Caco-2 (cell line): ENCODE results near the gene KRT27. TPM values are rescaled to one million over a fixed set of nuclear protein-coding genes. Genes with fewer than 3 reads are reported as not detected.
A peak's percentile ranks its signal among the peaks of the same experiment; 100 is the strongest.

Experiments used
- BruUV-seq: library from RNA; stranded (reverse); fragments of 400-500 nt; replicated peaks from 2 replicates; lab custom pipeline; 2021; lab: Mats Ljungman, UMichigan
- CTCF ChIA-PET: fragments of 300-600 bp; sonication (Branson Sonifier 250); formaldehyde crosslinking; loops from one replicate; lab custom pipeline; 2022; ENCODE audit warnings: antibody characterized with exemption; lab: Charles Lee
- POLR2A ChIA-PET: fragments of 300-600 bp; sonication (Branson Sonifier 250); formaldehyde crosslinking; loops from one replicate; lab custom pipeline; 2022; ENCODE audit warnings: antibody characterized with exemption; lab: Charles Lee
- DNase-seq, 2 experiments: peaks; one replicate each; pipeline versions ENCODE4 v3.0.0 to v3.0.0-alpha.2; 2020 to 2022
- H3K27me3 ChIP-seq: replicated peaks from 2 replicates; pipeline ENCODE4 v1.6.0; 2011; ENCODE audit warnings: low read length; ENCODE audit not compliant: control insufficient read depth, insufficient read depth
- H3K36me3 ChIP-seq: 2 replicates; pipeline ENCODE4 v1.5.1; 2011; ENCODE audit warnings: low read length; ENCODE audit not compliant: control insufficient read depth, insufficient read depth
- H3K4me1 ChIP-seq: fragments of 250-450 bp; sonication (Bioruptor Pico); 2 replicates; pipeline ENCODE4 v1.5.1; 2020; ENCODE audit warnings: mild to moderate bottlenecking
- H3K4me3 ChIP-seq: 2 replicates; pipeline ENCODE4 v1.5.1; 2011; ENCODE audit warnings: low read depth, mild to moderate bottlenecking, control low read depth, low read length
- H3K9me3 ChIP-seq: fragments of 250-450 bp; sonication (Bioruptor Pico); 2 replicates; pipeline ENCODE4 v1.5.1; 2020; ENCODE audit warnings: mild to moderate bottlenecking, moderate library complexity
- H3K27ac Mint-ChIP-seq: one replicate; pipeline ENCODE4 v1.8.0; 2022; ENCODE audit warnings: mixed read lengths; ENCODE audit not compliant: unreplicated experiment
- H3K27me3 Mint-ChIP-seq: one replicate; pipeline ENCODE4 v1.8.0; 2022; ENCODE audit warnings: mixed read lengths; ENCODE audit not compliant: insufficient read depth, unreplicated experiment
- H3K36me3 Mint-ChIP-seq: one replicate; pipeline ENCODE4 v1.8.0; 2022; ENCODE audit warnings: mild to moderate bottlenecking, mixed read lengths; ENCODE audit not compliant: insufficient read depth, unreplicated experiment
- H3K4me1 Mint-ChIP-seq: one replicate; pipeline ENCODE4 v1.8.0; 2022; ENCODE audit warnings: low read depth, mixed read lengths; ENCODE audit not compliant: unreplicated experiment
- H3K4me3 Mint-ChIP-seq: one replicate; pipeline ENCODE4 v1.8.0; 2022; ENCODE audit warnings: mild to moderate bottlenecking, moderate library complexity, mixed read lengths; ENCODE audit not compliant: unreplicated experiment
- H3K9me3 Mint-ChIP-seq: one replicate; pipeline ENCODE4 v1.8.0; 2022; ENCODE audit warnings: mixed read lengths; ENCODE audit not compliant: unreplicated experiment
- intact Hi-C: fragments of 100-400 bp; cut with micrococcal nuclease; formaldehyde crosslinking; loops from one replicate; pipeline ENCODE4 v1.10.0; 2022; ENCODE audit not compliant: unreplicated experiment
- total RNA-seq: library from RNA; stranded (reverse); gene quantifications from 2 replicates; pipeline ENCODE4 v1.2.3, GENCODE V29; 2022
- TF ChIP-seq, protein P1 (sequence below), 2 experiments: fragments of 200-600 bp in 1 of 2; IDR thresholded peaks; 1 replicate in 1 of 2; 2 replicates in 1 of 2; pipeline versions ENCODE4 v1.5.1 to v1.8.0; 2011 to 2022; ENCODE audit warnings: antibody characterized with exemption in 1 of 2, control low read depth in 1 of 2, inconsistent platforms in 1 of 2, low read depth in 1 of 2, low read length in 1 of 2, mild to moderate bottlenecking in 1 of 2, moderate library complexity in 1 of 2; ENCODE audit not compliant: insufficient read depth in 1 of 2, severe bottlenecking in 1 of 2, unreplicated experiment in 1 of 2

Gene KRT27
- total RNA-seq, 1 experiment from 2014 or later, result not detected

- CTCF ChIA-PET, result no interaction called here
- no peak overlapping the region for H3K4me3 ChIP-seq
- BruUV-seq, result no TSS peak
- Mint-ChIP-seq H3K27ac (no peak overlapping the region), H3K4me3 (no peak overlapping the region), H3K9me3 (no peaks in the 10 kb centered on the region), H3K36me3 (no peaks in the 10 kb centered on the region), H3K4me1 (peaks cover 7% of the 10 kb centered on the region), H3K27me3 (peaks cover 24% of the 10 kb centered on the region)
- intact Hi-C loops, result no loop called here
- POLR2A ChIA-PET, result interaction anchor here (0.9 kb wide), 1 partner anchor 9 kb away, joined by 4 read pairs; no protein-coding TSS in a partner anchor
- H3K4me1 ChIP-seq, result no peaks in the 10 kb centered on the region
- TF ChIP-seq, protein P1, sequence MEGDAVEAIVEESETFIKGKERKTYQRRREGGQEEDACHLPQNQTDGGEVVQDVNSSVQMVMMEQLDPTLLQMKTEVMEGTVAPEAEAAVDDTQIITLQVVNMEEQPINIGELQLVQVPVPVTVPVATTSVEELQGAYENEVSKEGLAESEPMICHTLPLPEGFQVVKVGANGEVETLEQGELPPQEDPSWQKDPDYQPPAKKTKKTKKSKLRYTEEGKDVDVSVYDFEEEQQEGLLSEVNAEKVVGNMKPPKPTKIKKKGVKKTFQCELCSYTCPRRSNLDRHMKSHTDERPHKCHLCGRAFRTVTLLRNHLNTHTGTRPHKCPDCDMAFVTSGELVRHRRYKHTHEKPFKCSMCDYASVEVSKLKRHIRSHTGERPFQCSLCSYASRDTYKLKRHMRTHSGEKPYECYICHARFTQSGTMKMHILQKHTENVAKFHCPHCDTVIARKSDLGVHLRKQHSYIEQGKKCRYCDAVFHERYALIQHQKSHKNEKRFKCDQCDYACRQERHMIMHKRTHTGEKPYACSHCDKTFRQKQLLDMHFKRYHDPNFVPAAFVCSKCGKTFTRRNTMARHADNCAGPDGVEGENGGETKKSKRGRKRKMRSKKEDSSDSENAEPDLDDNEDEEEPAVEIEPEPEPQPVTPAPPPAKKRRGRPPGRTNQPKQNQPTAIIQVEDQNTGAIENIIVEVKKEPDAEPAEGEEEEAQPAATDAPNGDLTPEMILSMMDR (IDR thresholded peaks at IDR 0.05; ENCODE audit: insufficient read depth in 1 of 2, low read depth in 1 of 2, low read length in 1 of 2, severe bottlenecking in 1 of 2, unreplicated experiment in 1 of 2), result no peak
- H3K27me3 ChIP-seq, result no peaks in the 10 kb centered on the region; the same call in 1 of the 2 replicates
- H3K36me3 ChIP-seq, result no peaks in the 10 kb centered on the region
- H3K9me3 ChIP-seq, result no peaks in the 10 kb centered on the region
- DNase-seq, result no peak
Measured at GRCh38 chr17:40809721-40810421, 27.5 kb upstream of the KRT27 start.

DNA sequence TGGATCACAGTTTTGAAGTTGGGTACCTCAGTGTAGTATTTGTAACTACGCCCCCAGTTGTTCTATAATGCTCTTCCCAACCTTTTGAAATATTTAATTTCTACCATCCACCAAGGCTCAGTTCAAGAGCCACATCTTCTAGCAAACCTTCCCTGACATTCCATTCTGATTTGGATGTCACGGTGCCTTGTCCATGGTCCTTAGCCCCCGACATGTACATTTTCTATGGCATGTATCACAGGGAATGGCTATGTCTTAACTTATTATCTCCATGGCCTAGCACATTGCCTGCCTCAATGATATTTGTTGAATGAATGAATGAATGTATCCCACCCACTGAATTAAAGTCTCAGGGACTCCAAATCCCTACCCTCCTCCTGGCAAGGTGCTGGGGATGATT is 23.8 kb upstream of the KRT27 start:
- Mint-ChIP-seq H3K27ac (no peak overlapping the region), H3K27me3 (peaks cover 14% of the 10 kb centered on the region), H3K36me3 (no peaks in the 10 kb centered on the region), H3K4me3 (no peak overlapping the region), H3K4me1 (peaks cover 7% of the 10 kb centered on the region), H3K9me3 (no peaks in the 10 kb centered on the region)
- H3K9me3 ChIP-seq, result no peaks in the 10 kb centered on the region
- H3K4me3 ChIP-seq, result no peak overlapping the region
- no peaks in the 10 kb centered on the region for H3K27me3 ChIP-seq
- no peaks in the 10 kb centered on the region for H3K36me3 ChIP-seq
- no TSS peak for BruUV-seq
- ChIA-PET CTCF (interaction anchor here (0.7 kb wide), 1 partner anchor 173 kb away, joined by 4 read pairs; no protein-coding TSS in a partner anchor), POLR2A (no interaction called here)
- TF ChIP-seq, protein P1 (IDR thresholded peaks at IDR 0.05; ENCODE audit: insufficient read depth in 1 of 2, low read depth in 1 of 2, low read length in 1 of 2, severe bottlenecking in 1 of 2, unreplicated experiment in 1 of 2), result no peak
- intact Hi-C loops, result no loop called here
- no peak for DNase-seq
- 0 out of 2 replicates have a peak, but pooled peaks cover 5% of the 10 kb centered on the region for H3K4me1 ChIP-seq

GRCh38 chr17:40803617-40804082 is 21.3 kb upstream of the KRT27 start:
- Histone ChIP-seq H3K9me3 (no peaks in the 10 kb centered on the region), H3K4me1 (0 out of 2 replicates have a peak, but pooled peaks cover 5% of the 10 kb centered on the region), H3K4me3 (no peak overlapping the region), H3K27me3 (no peaks in the 10 kb centered on the region), H3K36me3 (no peaks in the 10 kb centered on the region)
- intact Hi-C loops, result loop anchor here (1.0 to 5.0 kb wide), 5 partner anchors 49 to 863 kb away; no protein-coding TSS in a partner anchor
- POLR2A ChIA-PET, result no interaction called here
- Mint-ChIP-seq H3K27me3 (peaks cover 4% of the 10 kb centered on the region), H3K36me3 (no peaks in the 10 kb centered on the region), H3K4me1 (no peaks in the 10 kb centered on the region), H3K9me3 (no peaks in the 10 kb centered on the region), H3K4me3 (no peak overlapping the region), H3K27ac (no peak overlapping the region)
- CTCF ChIA-PET, result interaction anchor here (0.6 to 1.4 kb wide), 11 partner anchors 9 to 892 kb away, joined by 3 to 9 read pairs (median 4); partner anchors contain the start of genes KRT19 and KRTAP2-3
- no TSS peak for BruUV-seq
- TF ChIP-seq, protein P1 (IDR thresholded peaks at IDR 0.05; ENCODE audit: insufficient read depth in 1 of 2, low read depth in 1 of 2, low read length in 1 of 2, severe bottlenecking in 1 of 2, unreplicated experiment in 1 of 2), result peak; percentile 96
- DNase-seq, result peak; percentile 87 to 91
